GM19043 (cell line): ENCODE measurements around the gene VASN.
A peak's percentile ranks its signal among the peaks of the same experiment; 100 is the strongest.

ENCODE experiments used
- ATAC-seq: cut with Tn5 transposase; IDR thresholded peaks from one replicate; pipeline ENCODE4 v1.9.1; 2021; ENCODE audit warnings: low read depth; ENCODE audit not compliant: unreplicated experiment

VASN gene

DNA sequence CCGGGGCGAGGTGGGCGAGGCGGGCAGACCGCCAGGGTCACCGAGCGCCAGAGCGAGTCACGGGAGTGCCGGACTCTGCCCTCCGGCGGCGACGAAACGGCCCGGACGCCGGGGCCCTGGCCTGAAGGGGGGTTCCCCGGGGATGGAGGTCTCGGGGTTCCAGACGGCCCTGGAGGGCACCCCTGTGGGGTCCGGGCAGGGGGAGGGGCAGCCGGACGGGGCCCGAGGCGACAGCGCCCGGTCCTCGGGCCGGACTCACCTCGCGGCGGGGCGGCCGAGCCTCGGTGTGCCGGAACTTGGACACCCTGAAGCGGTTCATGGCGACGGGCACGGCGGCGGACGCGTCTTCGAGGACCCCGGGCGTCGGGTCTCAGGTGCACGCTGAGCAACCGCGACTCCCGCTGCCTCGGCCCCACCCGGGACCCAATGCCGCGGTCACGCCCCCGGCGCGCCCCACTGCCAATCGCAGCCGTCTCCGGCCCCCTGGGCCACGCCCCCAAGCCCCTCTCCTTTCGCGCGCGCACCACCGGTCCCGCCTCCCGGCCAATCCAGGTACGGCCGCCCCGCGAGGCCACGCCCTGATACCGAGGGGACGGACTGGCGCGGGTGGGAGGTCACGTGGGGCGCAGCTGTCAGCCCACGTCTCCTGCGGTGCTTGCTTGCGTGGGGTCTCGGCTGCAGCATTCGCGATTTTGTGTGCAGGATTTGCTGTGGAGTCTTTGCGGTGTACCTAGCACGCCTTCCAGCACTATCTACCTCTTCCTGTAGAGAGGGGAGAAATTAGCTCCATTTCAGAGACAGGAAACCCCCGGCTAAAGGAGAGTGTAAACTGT, 44.8 kb downstream of the VASN start, which contains the start of gene CORO7:
TSS of gene CORO7 (minus strand) at position 397 of the 833 bp plus-strand sequence. CDS start at position 319, 78 bp downstream.
- ATAC-seq = peak; percentile 55

DNA sequence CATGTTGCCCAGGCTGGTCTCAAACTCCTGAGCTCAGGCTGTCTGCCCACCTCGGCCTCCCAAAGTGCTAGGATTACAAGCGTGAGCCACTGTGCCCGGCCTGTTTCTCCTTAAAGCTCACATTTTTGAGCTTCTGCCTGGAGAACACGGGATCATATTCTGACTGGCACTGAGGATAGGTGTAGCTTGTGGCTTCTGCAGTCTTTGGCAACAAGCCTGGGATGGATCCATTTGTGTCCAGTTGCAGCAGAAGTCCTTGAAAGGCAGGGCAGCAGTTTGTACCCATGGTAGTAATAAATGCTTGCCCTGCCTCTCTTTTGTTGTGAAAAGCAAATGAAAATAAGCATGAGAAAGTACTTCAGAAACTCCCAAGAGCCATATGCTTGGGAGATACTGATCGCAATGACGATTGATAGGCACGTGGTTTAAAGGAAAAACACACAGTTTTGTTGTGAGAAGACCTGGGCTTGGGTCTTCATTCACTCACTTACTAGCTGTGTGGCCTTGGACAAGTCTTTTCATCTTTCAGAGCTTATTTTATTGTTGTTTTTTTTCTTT, 47.8 kb downstream of the VASN start:
- ATAC-seq = no peak

DNA sequence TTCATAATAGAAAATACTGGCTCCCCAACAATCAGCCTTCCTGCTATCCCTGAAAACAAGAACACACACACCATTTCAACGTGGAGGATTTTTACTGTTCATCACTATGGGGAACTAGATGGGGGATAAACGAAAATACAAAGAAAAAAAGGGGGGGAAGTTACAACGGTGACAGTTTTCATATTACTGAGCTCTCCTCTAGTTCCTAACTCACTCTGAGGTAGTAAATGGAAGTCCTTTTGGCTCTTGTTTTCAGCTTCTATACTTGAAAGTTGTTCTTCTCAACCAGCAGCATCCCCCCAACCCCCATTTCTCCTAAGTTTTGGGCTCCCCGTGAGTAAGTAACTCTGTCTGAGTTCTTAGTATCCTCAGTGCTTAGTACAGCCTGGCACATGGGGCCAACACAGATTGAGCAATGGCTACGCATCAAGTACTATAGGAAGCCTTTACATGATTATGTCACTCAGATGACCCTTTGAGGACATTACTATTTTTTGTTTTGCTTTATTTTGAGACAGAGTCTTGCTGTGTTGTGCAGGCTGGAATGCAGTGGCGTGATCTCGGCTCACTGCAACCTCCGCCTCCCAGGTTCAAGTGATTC, 49.0 kb downstream of the VASN start:
- no peak for ATAC-seq

DNA sequence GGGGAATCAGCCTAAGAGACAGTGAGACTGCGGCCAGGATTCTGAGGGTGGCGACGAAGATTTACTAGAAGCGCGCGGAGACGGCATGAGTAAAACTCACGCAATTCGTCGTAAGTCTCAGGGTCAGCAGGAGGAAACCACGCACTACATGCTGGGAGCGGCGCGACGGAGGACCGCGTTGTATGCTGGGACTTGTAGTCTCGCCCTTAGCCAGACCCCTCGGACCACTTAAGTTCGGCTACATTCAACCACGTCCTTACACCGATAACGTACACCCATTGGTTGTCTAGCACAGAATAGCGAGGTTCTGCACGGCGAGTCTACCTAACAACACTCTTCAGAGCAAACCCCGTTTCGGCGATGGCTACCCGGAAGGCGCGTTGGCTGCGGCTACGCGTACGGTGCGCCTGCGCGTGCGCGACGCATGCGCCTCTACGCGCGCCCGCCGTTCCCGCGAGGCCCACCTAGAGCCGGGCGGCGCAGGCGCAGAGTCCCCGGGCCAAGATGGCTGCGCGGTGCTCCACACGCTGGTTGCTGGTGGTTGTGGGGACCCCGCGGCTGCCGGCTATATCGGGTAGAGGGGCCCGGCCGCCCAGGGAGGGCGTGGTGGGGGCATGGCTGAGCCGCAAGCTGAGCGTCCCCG, 53.9 kb downstream of the VASN start, which contains the start of gene DNAJA3:
TSS of gene DNAJA3 (plus strand) at position 491 of the 643 bp plus-strand sequence. CDS start at position 505, 14 bp downstream.
- ATAC-seq = peak; percentile 86

DNA sequence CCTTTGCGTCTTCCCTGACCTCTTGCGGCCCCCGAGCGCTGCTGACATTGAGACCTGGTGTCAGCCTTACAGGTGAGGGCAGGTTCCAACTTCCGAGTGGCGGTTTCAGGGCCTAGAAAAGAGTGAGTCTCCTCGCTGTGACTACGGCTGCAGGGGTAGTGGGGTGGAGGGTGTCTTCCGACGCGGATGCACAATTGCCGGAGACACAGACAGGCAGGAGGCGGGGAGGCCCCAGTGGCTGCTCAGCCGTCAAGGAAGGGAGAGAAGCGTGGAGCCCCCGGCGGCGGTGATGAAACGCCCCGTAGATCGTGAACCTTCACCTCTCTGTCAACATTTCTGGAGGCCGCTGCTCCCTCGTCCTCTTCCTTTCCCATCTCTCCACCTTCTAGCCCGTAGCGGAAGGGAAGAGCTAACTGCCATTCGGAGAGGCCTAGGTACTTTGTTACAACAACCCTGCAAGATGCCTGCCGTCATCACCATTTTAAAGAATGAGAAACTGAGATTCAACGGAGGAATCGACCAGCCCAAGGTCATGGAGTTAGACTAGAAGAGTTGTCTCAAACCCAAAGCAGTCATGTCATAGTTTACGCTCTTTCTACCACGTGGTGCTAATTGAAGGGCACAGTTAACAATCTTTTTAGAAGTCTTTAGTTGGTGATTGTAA, 54.5 kb downstream of the VASN start:
- peak; percentile 27 for ATAC-seq

DNA sequence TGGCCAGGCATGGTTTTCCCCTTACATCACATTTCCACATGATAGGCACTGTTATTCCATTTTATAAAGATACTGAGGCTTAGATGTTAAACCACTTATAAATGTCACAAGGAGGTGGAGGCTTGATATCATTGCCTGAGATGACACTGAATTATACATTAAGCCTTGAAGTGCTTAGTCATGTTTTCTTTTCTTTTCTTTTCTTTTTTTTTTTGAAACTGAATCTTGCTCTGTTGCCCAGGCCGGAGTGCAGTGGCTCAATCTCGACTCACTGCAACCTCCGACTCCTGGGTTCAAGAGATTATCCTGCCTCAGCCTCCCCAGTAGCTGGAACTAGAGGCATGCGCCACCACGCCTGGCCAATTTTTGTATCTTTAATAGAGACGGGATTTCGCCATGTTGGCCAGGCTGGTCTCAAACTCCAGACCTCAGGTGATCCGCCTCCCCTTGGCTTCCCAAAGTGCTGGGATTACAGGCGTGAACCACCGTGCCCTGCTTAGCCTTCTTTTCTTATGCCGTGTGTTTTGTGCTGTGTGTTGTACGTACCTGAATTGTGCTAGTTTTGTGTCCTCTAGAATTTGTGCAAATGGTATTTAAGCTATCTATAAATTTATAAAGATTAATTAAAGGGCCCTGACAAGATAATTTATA, 55.2 kb downstream of the VASN start:
- ATAC-seq = no peak

DNA sequence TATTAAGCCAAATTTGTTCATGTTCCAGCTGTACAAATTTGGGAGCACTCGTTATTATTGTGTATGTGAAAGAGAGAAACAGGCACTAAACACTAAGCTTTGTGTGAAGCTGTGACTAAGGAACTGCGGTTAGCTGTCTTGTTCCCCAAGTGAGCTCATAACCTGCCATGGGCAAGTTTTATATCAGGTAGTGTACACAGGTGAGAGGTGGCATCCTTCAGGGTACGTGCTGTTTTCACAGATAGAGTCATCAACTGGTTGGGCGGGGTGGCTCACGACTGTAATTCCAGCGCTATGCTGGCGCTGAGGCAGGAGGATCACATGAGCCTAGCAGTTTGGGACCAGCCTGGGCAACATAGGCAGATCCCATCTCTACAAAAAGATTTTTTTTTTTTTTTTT, 56.9 kb downstream of the VASN start:
- no peak for ATAC-seq

DNA sequence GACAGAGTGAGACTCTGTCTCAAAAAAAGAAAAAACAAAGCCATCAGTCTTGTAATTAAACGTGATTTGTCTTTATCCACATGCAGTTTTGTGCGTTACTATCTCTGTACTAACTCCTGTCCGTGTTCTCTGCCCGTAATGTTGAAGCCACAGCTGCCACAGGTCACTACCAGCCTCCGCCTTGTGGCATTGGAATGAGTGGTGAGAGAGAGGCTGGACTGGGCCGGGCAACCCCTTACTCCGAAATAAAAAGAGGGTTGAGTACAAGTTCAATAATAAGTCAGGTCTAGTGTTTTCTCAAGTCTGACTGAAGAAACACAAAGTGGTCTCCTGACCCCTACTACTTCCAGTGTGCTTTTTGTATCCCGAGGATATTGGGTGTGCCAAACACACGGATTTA, 59.4 kb downstream of the VASN start:
- ATAC-seq = no peak
